OCI-LY7 (cell line): Measurements from ENCODE around the gene SEC14L2.

Experiments
- CTCF ChIP-seq: fragments of 200-600 bp; sonication (generic); conservative IDR thresholded peaks from 2 replicates; pipeline ENCODE4 v1.5.1; 2014; ENCODE audit warnings: mild to moderate bottlenecking, antibody characterized with exemption, low read length, moderate library complexity, mixed read lengths
- EZH2phosphoT487 ChIP-seq: fragments of 200-600 bp; sonication (generic); IDR thresholded peaks from 2 replicates; pipeline ENCODE4 v1.6.1; 2018; ENCODE audit warnings: low read depth, borderline replicate concordance, mild to moderate bottlenecking, mixed run types, antibody characterized with exemption, low read length, moderate library complexity, mixed read lengths

- TF ChIP-seq CTCF (no peak), EZH2phosphoT487 (no peak)
Measured at GRCh38 chr22:30408388-30409102, 11.7 kb downstream of the SEC14L2 start.
